ENCODE measurements around the gene SPECC1L. TPM values are rescaled to one million over a fixed set of nuclear protein-coding genes. Genes with fewer than 3 reads are reported as not detected.

Gene SPECC1L
- total RNA-seq (ENCODE audit: low replicate concordance) = 24.1 and 30.1 TPM in 2 replicates

GRCh38 chr22:24270556-24271385 lies at the start of gene SPECC1L:
SPECC1L (plus strand) TSS chr22:24270831; CDS start chr22:24302232, 31,401 bp downstream.

DNA sequence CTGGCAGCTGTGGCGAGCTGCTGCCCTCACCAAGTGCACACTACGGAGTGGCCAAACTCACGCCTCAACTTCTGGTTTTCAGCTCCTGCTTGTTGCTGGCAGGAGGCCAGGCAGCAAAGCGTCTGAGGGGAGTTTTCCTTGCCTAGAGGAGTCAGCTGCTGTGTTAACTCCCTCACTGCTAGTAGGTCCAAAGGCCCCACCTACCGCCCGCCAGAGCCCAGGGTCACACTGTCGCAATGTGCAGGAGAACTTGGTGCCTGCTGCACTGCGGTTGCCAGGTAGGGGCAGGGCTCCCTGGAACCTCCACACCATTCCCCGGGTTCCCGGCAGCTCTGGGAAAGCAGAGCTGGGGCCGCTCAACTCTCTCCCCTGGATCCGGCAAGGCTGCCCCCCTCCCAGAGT lies 25.6 kb upstream of the SPECC1L start, which contains the start of gene GGT5:
GGT5 (minus strand) TSS at position 53 of the 402 bp plus-strand sequence. CDS start 357 bp downstream, outside the sequence.

GRCh38 chr22:24427500-24428164 lies 157.0 kb downstream of the SPECC1L start, which contains the start of gene ADORA2A:
ADORA2A (plus strand) TSS chr22:24427599; CDS start chr22:24433405, 5,806 bp downstream.

Other genes with a start within 250 kb of the SPECC1L start
- gene SUSD2, start 89.3 kb upstream of the SPECC1L start, total RNA-seq (ENCODE audit: low replicate concordance) = 1.2 and 4.7 TPM in 2 replicates
- 1.6 and 5.1 TPM in 2 replicates for gene GGT5, start 25.7 kb upstream of the SPECC1L start, total RNA-seq (ENCODE audit: low replicate concordance)
- gene ADORA2A, start 156.8 kb downstream of the SPECC1L start, total RNA-seq (ENCODE audit: low replicate concordance) = 0.35 and 15.0 TPM in 2 replicates
- 1.4 TPM in 1 of 2 replicates, not detected in the other for gene UPB1, start 224.5 kb downstream of the SPECC1L start, total RNA-seq (ENCODE audit: low replicate concordance)